ENCODE results near the gene CUTA. TPM values are rescaled to one million over a fixed set of nuclear protein-coding genes. Genes with fewer than 3 reads are reported as not detected.

Gene CUTA
- total and polyA plus RNA-seq, 2 of the 13 experiments (the other 11 are each of a cell fraction or from before 2014, with no cell fraction given), result 170 to 180 TPM

DNA sequence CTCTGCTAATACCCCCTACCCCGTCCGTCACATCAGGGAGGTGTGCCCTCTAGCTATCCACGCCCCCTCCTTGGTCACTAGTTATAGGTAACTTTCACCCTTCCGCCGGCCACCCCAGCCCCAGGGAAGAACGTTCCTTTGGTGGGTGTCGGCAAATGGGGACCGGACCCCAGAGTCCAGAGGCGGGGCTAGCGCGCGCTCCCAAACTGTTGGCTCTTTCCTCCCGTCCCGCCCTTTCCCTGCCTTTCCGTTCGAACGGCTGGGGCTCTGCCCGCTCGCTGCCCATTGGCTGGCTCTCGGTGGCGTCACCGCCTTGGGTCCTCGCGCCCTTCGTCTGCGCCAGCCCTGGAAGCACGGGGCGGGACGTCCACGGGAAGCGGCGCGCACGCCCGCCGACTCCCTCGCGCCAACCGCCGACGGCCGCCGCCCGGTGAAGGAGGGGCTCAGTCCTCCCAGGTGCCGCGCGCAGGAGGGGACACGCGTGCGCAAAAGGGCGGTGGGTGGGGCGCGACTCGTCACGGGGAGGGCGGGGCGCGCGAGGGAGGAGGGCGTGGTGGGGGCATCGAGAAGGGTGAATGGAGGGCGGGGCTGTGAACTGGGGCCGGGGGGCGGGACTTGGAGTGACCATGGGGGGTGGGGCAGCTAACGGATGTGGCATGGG lies 7.7 kb downstream of the CUTA start (continued):
- TF ChIP-seq POGZ (CRISPR knock-in tag; IDR thresholded peaks at IDR 0.05), result peak; percentile 86
- peak; percentile 87 for TF ChIP-seq RBFOX2 (IDR thresholded peaks at IDR 0.05; ENCODE audit: low read depth, low read length)
- TF ChIP-seq, protein P1, sequence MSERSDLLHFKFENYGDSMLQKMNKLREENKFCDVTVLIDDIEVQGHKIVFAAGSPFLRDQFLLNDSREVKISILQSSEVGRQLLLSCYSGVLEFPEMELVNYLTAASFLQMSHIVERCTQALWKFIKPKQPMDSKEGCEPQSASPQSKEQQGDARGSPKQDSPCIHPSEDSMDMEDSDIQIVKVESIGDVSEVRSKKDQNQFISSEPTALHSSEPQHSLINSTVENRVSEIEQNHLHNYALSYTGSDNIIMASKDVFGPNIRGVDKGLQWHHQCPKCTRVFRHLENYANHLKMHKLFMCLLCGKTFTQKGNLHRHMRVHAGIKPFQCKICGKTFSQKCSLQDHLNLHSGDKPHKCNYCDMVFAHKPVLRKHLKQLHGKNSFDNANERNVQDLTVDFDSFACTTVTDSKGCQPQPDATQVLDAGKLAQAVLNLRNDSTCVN (CRISPR knock-in tag; IDR thresholded peaks at IDR 0.05; ENCODE audit: borderline replicate concordance), result peak; percentile 85
- peak; percentile 70; the same call in 1 of the 2 replicates for TF ChIP-seq JUND (CRISPR knock-in tag; IDR thresholded peaks at IDR 0.05)
- TF ChIP-seq ZSCAN20 (CRISPR knock-in tag; IDR thresholded peaks at IDR 0.05; ENCODE audit: borderline replicate concordance), result 0 out of 2 replicates have a peak, but pooled peaks have one; percentile 63
- no peak for TF ChIP-seq ZNF761 (CRISPR knock-in tag; conservative IDR thresholded peaks at IDR 0.05)
- peak; percentile 63 for TF ChIP-seq GZF1 (CRISPR knock-in tag; IDR thresholded peaks at IDR 0.05)
- TF ChIP-seq, protein P2, sequence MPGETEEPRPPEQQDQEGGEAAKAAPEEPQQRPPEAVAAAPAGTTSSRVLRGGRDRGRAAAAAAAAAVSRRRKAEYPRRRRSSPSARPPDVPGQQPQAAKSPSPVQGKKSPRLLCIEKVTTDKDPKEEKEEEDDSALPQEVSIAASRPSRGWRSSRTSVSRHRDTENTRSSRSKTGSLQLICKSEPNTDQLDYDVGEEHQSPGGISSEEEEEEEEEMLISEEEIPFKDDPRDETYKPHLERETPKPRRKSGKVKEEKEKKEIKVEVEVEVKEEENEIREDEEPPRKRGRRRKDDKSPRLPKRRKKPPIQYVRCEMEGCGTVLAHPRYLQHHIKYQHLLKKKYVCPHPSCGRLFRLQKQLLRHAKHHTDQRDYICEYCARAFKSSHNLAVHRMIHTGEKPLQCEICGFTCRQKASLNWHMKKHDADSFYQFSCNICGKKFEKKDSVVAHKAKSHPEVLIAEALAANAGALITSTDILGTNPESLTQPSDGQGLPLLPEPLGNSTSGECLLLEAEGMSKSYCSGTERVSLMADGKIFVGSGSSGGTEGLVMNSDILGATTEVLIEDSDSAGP (CRISPR knock-in tag; IDR thresholded peaks at IDR 0.05; ENCODE audit: borderline replicate concordance), result peak; percentile 92
- no peak for TF ChIP-seq ZNF781 (CRISPR knock-in tag; IDR thresholded peaks at IDR 0.05; ENCODE audit: borderline replicate concordance, not compliant biosample characterization)
- peak; percentile 88; the same call in 1 of the 2 replicates for TF ChIP-seq ZNF564 (CRISPR knock-in tag; IDR thresholded peaks at IDR 0.05)
- 0 out of 2 replicates have a peak, but pooled peaks have one; percentile 37 for TF ChIP-seq ZNF629 (CRISPR knock-in tag; conservative IDR thresholded peaks at IDR 0.05)
- TF ChIP-seq, protein P3, sequence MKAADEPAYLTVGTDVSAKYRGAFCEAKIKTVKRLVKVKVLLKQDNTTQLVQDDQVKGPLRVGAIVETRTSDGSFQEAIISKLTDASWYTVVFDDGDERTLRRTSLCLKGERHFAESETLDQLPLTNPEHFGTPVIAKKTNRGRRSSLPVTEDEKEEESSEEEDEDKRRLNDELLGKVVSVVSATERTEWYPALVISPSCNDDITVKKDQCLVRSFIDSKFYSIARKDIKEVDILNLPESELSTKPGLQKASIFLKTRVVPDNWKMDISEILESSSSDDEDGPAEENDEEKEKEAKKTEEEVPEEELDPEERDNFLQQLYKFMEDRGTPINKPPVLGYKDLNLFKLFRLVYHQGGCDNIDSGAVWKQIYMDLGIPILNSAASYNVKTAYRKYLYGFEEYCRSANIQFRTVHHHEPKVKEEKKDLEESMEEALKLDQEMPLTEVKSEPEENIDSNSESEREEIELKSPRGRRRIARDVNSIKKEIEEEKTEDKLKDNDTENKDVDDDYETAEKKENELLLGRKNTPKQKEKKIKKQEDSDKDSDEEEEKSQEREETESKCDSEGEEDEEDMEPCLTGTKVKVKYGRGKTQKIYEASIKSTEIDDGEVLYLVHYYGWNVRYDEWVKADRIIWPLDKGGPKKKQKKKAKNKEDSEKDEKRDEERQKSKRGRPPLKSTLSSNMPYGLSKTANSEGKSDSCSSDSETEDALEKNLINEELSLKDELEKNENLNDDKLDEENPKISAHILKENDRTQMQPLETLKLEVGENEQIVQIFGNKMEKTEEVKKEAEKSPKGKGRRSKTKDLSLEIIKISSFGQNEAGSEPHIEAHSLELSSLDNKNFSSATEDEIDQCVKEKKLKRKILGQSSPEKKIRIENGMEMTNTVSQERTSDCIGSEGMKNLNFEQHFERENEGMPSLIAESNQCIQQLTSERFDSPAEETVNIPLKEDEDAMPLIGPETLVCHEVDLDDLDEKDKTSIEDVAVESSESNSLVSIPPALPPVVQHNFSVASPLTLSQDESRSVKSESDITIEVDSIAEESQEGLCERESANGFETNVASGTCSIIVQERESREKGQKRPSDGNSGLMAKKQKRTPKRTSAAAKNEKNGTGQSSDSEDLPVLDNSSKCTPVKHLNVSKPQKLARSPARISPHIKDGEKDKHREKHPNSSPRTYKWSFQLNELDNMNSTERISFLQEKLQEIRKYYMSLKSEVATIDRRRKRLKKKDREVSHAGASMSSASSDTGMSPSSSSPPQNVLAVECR (CRISPR knock-in tag; IDR thresholded peaks at IDR 0.05; ENCODE audit: borderline replicate concordance), result peak; percentile 86; the same call in 1 of the 2 replicates
- TF ChIP-seq, protein P4, sequence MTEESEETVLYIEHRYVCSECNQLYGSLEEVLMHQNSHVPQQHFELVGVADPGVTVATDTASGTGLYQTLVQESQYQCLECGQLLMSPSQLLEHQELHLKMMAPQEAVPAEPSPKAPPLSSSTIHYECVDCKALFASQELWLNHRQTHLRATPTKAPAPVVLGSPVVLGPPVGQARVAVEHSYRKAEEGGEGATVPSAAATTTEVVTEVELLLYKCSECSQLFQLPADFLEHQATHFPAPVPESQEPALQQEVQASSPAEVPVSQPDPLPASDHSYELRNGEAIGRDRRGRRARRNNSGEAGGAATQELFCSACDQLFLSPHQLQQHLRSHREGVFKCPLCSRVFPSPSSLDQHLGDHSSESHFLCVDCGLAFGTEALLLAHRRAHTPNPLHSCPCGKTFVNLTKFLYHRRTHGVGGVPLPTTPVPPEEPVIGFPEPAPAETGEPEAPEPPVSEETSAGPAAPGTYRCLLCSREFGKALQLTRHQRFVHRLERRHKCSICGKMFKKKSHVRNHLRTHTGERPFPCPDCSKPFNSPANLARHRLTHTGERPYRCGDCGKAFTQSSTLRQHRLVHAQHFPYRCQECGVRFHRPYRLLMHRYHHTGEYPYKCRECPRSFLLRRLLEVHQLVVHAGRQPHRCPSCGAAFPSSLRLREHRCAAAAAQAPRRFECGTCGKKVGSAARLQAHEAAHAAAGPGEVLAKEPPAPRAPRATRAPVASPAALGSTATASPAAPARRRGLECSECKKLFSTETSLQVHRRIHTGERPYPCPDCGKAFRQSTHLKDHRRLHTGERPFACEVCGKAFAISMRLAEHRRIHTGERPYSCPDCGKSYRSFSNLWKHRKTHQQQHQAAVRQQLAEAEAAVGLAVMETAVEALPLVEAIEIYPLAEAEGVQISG (CRISPR knock-in tag; IDR thresholded peaks at IDR 0.05), result peak; percentile 95
- no peak for TF ChIP-seq ZNF484 (CRISPR knock-in tag; IDR thresholded peaks at IDR 0.05; ENCODE audit: borderline replicate concordance, low read depth)
- TF ChIP-seq, protein P5, sequence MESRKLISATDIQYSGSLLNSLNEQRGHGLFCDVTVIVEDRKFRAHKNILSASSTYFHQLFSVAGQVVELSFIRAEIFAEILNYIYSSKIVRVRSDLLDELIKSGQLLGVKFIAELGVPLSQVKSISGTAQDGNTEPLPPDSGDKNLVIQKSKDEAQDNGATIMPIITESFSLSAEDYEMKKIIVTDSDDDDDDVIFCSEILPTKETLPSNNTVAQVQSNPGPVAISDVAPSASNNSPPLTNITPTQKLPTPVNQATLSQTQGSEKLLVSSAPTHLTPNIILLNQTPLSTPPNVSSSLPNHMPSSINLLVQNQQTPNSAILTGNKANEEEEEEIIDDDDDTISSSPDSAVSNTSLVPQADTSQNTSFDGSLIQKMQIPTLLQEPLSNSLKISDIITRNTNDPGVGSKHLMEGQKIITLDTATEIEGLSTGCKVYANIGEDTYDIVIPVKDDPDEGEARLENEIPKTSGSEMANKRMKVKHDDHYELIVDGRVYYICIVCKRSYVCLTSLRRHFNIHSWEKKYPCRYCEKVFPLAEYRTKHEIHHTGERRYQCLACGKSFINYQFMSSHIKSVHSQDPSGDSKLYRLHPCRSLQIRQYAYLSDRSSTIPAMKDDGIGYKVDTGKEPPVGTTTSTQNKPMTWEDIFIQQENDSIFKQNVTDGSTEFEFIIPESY (CRISPR knock-in tag; IDR thresholded peaks at IDR 0.05), result peak; percentile 65
- no peak for TF ChIP-seq HNRNPUL1 (IDR thresholded peaks at IDR 0.05; ENCODE audit: low read depth, low read length)

All from HepG2 (cell line).